Heart left ventricle (tissue), 16 donors: ENCODE results near the gene GALNT2. TPM values are rescaled to one million over a fixed set of nuclear protein-coding genes. Genes with fewer than 3 reads are reported as not detected.

ENCODE experiments used
- ATAC-seq, 4 donors: fragments of 200-7000 bp; cut with Tn5 transposase; one replicate each; pipeline ENCODE4 v1.9.1; 2020 to 2022; ENCODE audit warnings: moderate library complexity in 4 of 4, mild to moderate bottlenecking in 3 of 4, moderate number of reproducible peaks in 1 of 4
- DNase-seq, 5 donors: peaks; one replicate each; pipeline ENCODE4 v3.0.0-alpha.2; 2020
- H3K27ac ChIP-seq, 12 donors: fragments of 200-600 bp; sonication (generic) in 4 of 12; one replicate each; pipeline versions ENCODE4 v1.5.0 to v1.8.0; 2016 to 2022; ENCODE audit warnings: mild to moderate bottlenecking in 2 of 12
- H3K27me3 ChIP-seq, 9 donors: fragments of 200-600 bp; sonication (generic) in 2 of 9; one replicate each; pipeline versions ENCODE4 v1.5.1 to v1.8.0; 2016 to 2022; ENCODE audit warnings: mild to moderate bottlenecking in 3 of 9
- H3K36me3 ChIP-seq, 9 donors: fragments of 200-600 bp; sonication (generic) in 2 of 9; one replicate each; pipeline versions ENCODE4 v1.5.0 to v1.8.0; 2018 to 2022; ENCODE audit warnings: mild to moderate bottlenecking in 2 of 9
- H3K4me1 ChIP-seq, 12 donors: fragments of 200-600 bp; sonication (generic) in 4 of 12; one replicate each; pipeline versions ENCODE4 v1.5.0 to v1.8.0; 2016 to 2022; ENCODE audit warnings: mild to moderate bottlenecking in 3 of 12
- H3K4me3 ChIP-seq, 12 donors: fragments of 200-600 bp; sonication (generic) in 4 of 12; one replicate each; pipeline versions ENCODE4 v1.5.0 to v1.8.0; 2017 to 2022; ENCODE audit warnings: mild to moderate bottlenecking in 9 of 12, moderate library complexity in 4 of 12
- H3K9me3 ChIP-seq, 12 donors: fragments of 200-600 bp; sonication (generic) in 4 of 12; one replicate each; pipeline versions ENCODE4 v1.5.0 to v1.8.0; 2016 to 2022; ENCODE audit warnings: mild to moderate bottlenecking in 1 of 12
- POLR2A ChIP-seq, 2 donors: fragments of 450-650 bp; IDR thresholded peaks; one replicate each; pipeline ENCODE4 v1.6.1; 2017; ENCODE audit warnings: antibody characterized with exemption in 2 of 2, mild to moderate bottlenecking in 2 of 2, moderate library complexity in 2 of 2
- WGBS, 4 donors: extraction: QIAGEN DNeasy Blood & Tissue Kit in 2 of 4; methylation state at CpG; one replicate each; pipeline versions ENCODE4 v1.1.5 to v1.1.7; 2013 to 2018; 5-methylcytosine and 5-hydroxymethylcytosine counted together
- intact Hi-C, 10 donors: fragments of 100-400 bp; cut with DNase I; formaldehyde crosslinking; loops; one replicate each; pipeline versions ENCODE4 v1.11.1 to v1.14.2; 2022
- polyA plus RNA-seq, 2 donors: library from polyadenylated mRNA; stranded (reverse); fragments of 200-250 nt; gene quantifications; one replicate each; pipeline ENCODE4 v1.2.3, GENCODE V29; 2013
- total RNA-seq, 9 donors: library from RNA; depleted of rRNA in 2 of 9; stranded (reverse); fragments of >200 nt in 2 of 9; fragmentation: NEBNext Ultra II Directional in 3 of 9; extraction: Animal tissue kit (Norgen Biotek cat#: 25700) in 3 of 9; gene quantifications; one replicate each; pipeline versions ENCODE4 v1.1.0 to v1.2.4, GENCODE V29; 2016 to 2023
- TF ChIP-seq, protein P1 (sequence below), 12 donors: fragments of 200-600 bp; sonication (generic) in 4 of 12; IDR thresholded peaks; one replicate each; pipeline versions ENCODE4 v1.5.0 to v1.8.0; 2018 to 2022; ENCODE audit warnings: antibody characterized with exemption in 12 of 12, mild to moderate bottlenecking in 5 of 12
- donor health status: ischemic (EF 13 %, LVEDD 7.1; RV severe dilation, severe dysfunction).
- donor health status: healthy with polysubstance abuse.
- donor health status: DM: no; HTN: yes; CAD: no.
- donor health status: DM: no; HTN: no; CAD: no.
- donor health status: ischemic (EF 25% LVEDD 6.9; RV normal size, moderate dysfunction).
- donor health status: ischemic (EF 25% LVEDD 5.7; RV mildly dilated, moderate dysfunction).
- donor health status: healthy.
- donor health status: DM: yes; HTN: yes; CAD: no.
- donor health status: ischemic (EF 35%, LVEDD 5.7; RV mildly dilated, moderate dysfunction).
- donor health status: nonischemic (EF 11% LVEDD 7.7; RV severe dilation, severe dysfunction).
- donor health status: DM: yes; HTN: yes; CAD: no.
- donor health status: PGD.
- donor health status: ischemic (EF 29% LVEDD 5.4; RV normal size, mild dysfunction).
- donor health status: nonischemic (EF 23%, LVEDD 6.1; RV moderate dilation, normal function).

Gene GALNT2
- total and polyA plus RNA-seq, 11 donors: 10.1 to 44.9 (median 31.6) TPM

DNA sequence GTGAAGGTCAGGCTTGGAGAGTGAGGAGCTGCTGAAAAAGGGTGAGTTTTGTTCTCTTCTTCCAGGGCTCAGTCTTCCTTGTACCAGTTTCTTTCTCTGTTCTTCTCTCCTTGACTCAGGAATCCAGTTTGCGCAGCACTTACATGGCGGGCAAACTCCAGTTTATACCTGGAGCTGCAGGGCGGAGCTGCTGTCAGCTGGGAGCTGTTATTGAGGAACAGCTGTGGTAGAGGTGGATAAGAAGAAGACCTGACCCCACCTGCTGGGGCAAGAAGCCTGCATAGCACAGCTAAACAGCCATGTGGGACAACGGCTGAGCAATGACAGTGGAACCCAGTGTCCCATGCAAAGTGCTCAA is 46.2 kb downstream of the GALNT2 start:
- no peak for TF ChIP-seq POLR2A (IDR thresholded peaks at IDR 0.05)
- TF ChIP-seq, protein P1, sequence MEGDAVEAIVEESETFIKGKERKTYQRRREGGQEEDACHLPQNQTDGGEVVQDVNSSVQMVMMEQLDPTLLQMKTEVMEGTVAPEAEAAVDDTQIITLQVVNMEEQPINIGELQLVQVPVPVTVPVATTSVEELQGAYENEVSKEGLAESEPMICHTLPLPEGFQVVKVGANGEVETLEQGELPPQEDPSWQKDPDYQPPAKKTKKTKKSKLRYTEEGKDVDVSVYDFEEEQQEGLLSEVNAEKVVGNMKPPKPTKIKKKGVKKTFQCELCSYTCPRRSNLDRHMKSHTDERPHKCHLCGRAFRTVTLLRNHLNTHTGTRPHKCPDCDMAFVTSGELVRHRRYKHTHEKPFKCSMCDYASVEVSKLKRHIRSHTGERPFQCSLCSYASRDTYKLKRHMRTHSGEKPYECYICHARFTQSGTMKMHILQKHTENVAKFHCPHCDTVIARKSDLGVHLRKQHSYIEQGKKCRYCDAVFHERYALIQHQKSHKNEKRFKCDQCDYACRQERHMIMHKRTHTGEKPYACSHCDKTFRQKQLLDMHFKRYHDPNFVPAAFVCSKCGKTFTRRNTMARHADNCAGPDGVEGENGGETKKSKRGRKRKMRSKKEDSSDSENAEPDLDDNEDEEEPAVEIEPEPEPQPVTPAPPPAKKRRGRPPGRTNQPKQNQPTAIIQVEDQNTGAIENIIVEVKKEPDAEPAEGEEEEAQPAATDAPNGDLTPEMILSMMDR (IDR thresholded peaks at IDR 0.05): no peak
- WGBS, 4 donors: 90 to 98% (median 93%) methylated on average over 4 of the region's 4 CpGs
- Histone ChIP-seq H3K36me3 (peaks cover 0 to 8% (median 0%) of the 10 kb centered on the region in 9 donors), H3K4me1 (peaks cover 0 to 32% (median 19%) of the 10 kb centered on the region in 12 donors), H3K9me3 (no peaks in the 10 kb centered on the region), H3K4me3 (no peak overlapping the region), H3K27me3 (no peaks in the 10 kb centered on the region), H3K27ac (peak overlapping the region in 9 of 12 donors; percentile 11 to 72 (median 61))
- no peak for DNase-seq
- intact Hi-C loops: loop anchor here in 1 of 10 donors (5.0 kb wide), 1 partner anchor 41 kb away; no protein-coding TSS in a partner anchor
- no peak for ATAC-seq

DNA sequence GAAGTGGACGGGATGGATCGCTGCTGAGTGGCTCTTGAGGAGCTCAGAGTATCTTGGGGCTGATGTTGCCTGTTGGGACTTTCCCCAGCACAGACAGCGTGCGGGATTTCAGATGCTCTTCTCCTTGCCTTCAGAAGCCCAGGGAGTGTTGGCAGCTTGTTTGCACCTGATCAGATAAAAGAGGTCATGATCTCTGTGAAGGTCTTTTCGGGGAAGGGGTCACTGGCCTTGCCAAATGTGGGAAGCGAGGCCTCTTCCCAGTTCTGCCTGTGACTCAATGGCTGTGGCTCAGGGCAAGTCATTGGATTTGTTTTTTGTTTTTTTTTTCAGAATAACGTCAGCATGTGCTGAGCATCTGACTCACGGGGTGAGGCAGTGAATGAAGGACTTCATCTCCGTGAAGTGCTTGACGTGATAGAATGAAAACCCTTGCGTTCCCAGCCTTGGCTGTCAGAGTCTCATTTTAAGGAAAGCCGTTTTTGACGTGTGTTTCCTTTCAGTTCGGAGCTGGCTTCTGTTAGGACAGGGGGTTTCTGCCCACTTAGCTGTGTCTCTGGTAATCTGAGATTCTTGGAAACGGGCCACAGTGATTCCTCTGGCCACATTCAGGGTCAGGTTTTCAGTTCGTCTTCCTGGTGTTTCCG is 46.7 kb downstream of the GALNT2 start:
- Histone ChIP-seq H3K27me3 (no peaks in the 10 kb centered on the region), H3K4me1 (peaks cover 0 to 32% (median 19%) of the 10 kb centered on the region in 12 donors), H3K4me3 (peak overlapping the region in 2 of 12 donors; percentile 13 to 15), H3K9me3 (no peaks in the 10 kb centered on the region), H3K27ac (peak overlapping the region in 10 of 12 donors; percentile 11 to 72 (median 62)), H3K36me3 (peaks cover 0 to 8% (median 0%) of the 10 kb centered on the region in 9 donors)
- intact Hi-C loops: loop anchor here in 1 of 10 donors (5.0 kb wide), 1 partner anchor 41 kb away; no protein-coding TSS in a partner anchor
- no peak for TF ChIP-seq POLR2A (IDR thresholded peaks at IDR 0.05)
- TF ChIP-seq, protein P1 (IDR thresholded peaks at IDR 0.05): no peak
- DNase-seq (peak in 3 of 5 donors; percentile 35 to 63 (median 39)), ATAC-seq (peak; percentile 32 to 88 (median 82))
- WGBS, 4 donors: 69 to 75% (median 71%) methylated on average over 17 of the region's 17 CpGs

DNA sequence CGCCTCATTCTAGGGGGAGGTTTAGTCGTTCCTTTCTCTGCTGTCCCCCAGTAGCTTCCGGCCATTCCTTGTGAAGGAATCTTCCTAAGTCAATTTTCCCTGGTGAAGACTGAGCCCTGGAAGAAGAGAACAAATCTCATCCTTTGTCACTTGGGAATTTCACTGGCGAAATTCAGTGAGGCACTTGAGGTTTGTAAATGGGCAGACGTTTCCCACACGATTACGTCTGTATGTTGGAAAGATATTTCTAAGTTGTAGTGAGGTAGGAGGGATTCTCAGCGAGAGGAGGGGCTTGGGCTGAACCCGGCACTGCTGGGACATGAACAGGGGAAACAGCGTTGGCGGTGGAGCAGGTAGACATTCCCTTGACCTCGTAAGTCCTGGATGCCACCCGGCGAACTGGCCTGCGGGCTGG is 47.2 kb downstream of the GALNT2 start:
- WGBS, 4 donors: 73 to 85% (median 79%) methylated on average over 14 to 15 of the region's 15 CpGs
- Histone ChIP-seq H3K36me3 (peaks cover 0 to 8% (median 0%) of the 10 kb centered on the region in 9 donors), H3K27me3 (no peaks in the 10 kb centered on the region), H3K27ac (peak overlapping the region in 10 of 12 donors; percentile 11 to 72 (median 60)), H3K9me3 (no peaks in the 10 kb centered on the region), H3K4me1 (peaks cover 0 to 32% (median 19%) of the 10 kb centered on the region in 12 donors), H3K4me3 (peak overlapping the region in 2 of 12 donors; percentile 13 to 15)
- intact Hi-C loops: loop anchor here in 1 of 10 donors (5.0 kb wide), 1 partner anchor 42 kb away; no protein-coding TSS in a partner anchor
- ATAC-seq: peak in 2 of 4 donors; percentile 23 to 39
- DNase-seq: no peak
- TF ChIP-seq POLR2A (IDR thresholded peaks at IDR 0.05): no peak
- TF ChIP-seq, protein P1 (IDR thresholded peaks at IDR 0.05): no peak

DNA sequence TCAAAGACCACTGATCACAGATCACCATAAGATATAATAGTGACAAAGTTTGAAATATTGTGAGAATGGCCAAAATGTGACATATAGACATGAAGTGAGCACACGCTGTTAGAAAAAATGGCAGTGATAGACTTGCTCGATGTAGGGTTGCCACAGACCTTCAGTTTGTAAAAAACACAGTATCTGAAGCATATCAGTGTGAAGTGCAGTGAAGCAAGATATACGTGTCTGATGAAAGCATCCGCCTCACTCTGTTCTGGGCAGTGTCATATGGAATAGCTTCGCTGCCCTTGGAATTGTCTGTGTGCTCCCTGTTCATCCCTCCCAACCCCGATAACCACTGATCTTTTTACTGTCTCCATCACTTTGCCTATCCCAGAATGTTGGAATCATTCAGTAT is 50.7 kb downstream of the GALNT2 start:
- 96 to 97% (median 97%) methylated on average over 6 of the region's 6 CpGs for WGBS, 4 donors
- peaks cover 0 to 33% (median 14%) of the 10 kb centered on the region in 12 donors for H3K4me1 ChIP-seq

More for the DNA sequence above, 50.7 kb downstream of the GALNT2 start:
- ATAC-seq (no peak), DNase-seq (no peak)
- intact Hi-C loops: no loop called here
- TF ChIP-seq POLR2A (IDR thresholded peaks at IDR 0.05): no peak
- TF ChIP-seq, protein P1 (IDR thresholded peaks at IDR 0.05): no peak
- Histone ChIP-seq H3K4me3 (no peak overlapping the region), H3K27me3 (no peaks in the 10 kb centered on the region), H3K36me3 (peaks cover 0 to 8% (median 0%) of the 10 kb centered on the region in 9 donors), H3K27ac (no peak overlapping the region), H3K9me3 (no peaks in the 10 kb centered on the region)
